HCT116 (cell line): ENCODE results near the gene STARD3NL. TPM values are rescaled to one million over a fixed set of nuclear protein-coding genes. Genes with fewer than 3 reads are reported as not detected.

Experiments used
- ATAC-seq: fragments of 200-7000 bp; cut with Tn5 transposase; 2 replicates; pipeline ENCODE4 v1.9.1; 2020; ENCODE audit warnings: mild to moderate bottlenecking, moderate library complexity
- BruUV-seq: library from RNA; stranded (reverse); fragments of 400-500 nt; replicated peaks from 2 replicates; lab custom pipeline; 2021; lab: Mats Ljungman, UMichigan
- CTCF ChIA-PET: fragments of 300-600 bp; sonication (Branson Sonifier 250); formaldehyde crosslinking; loops from one replicate; lab custom pipeline; 2021; ENCODE audit warnings: antibody characterized with exemption; lab: Charles Lee
- POLR2A ChIA-PET: fragments of 300-600, 350-600 bp; sonication (Branson Sonifier 250); formaldehyde crosslinking; loops from one replicate; lab custom pipeline; 2021; ENCODE audit warnings: antibody characterized with exemption; lab: Charles Lee
- RAD21 ChIA-PET, 2 experiments: fragments of 300-600 bp; sonication (Branson Sonifier 250); formaldehyde crosslinking; loops; one replicate each; lab custom pipeline; 2023; ENCODE audit warnings: low total read pairs in 2 of 2; ENCODE audit not compliant: uncharacterized antibody in 2 of 2, unreplicated experiment in 2 of 2, low non-redundant PET in 1 of 2; lab: Charles Lee
- DNase-seq: peaks from one replicate; pipeline ENCODE4 v3.0.0-alpha.2; 2010; ENCODE audit warnings: low read depth, low spot score
- H2AFZ ChIP-seq: fragments of 200-600 bp; shearing (Covaris generic), sonication (generic); 2 replicates; pipeline ENCODE4 v1.6.1; 2017; ENCODE audit warnings: low read depth, mixed run types, mixed read lengths, antibody characterized with exemption, low read length; ENCODE audit not compliant: poor library complexity, severe bottlenecking
- H3K27ac ChIP-seq: 2 replicates; pipeline ENCODE4 v1.5.1; 2012; ENCODE audit warnings: low read depth, low read length
- H3K27me3 ChIP-seq: fragments of 200-600 bp; sonication (generic); 2 replicates; pipeline ENCODE4 v1.6.1; 2016; ENCODE audit warnings: mixed run types, low read length, mixed read lengths; ENCODE audit not compliant: insufficient read depth
- H3K36me3 ChIP-seq, 2 experiments: fragments of 200-500 bp in 1 of 2; fragments of 200-600 bp in 1 of 2; sonication (Bioruptor generic) in 1 of 2; sonication (generic) in 1 of 2; 2 replicates each; pipeline versions ENCODE4 v1.5.1 to v1.6.1; 2014 to 2016; ENCODE audit warnings: low read length in 2 of 2, inconsistent platforms in 1 of 2, mixed read lengths in 1 of 2, mixed run types in 1 of 2; ENCODE audit not compliant: insufficient read depth in 2 of 2, control insufficient read depth in 1 of 2
- H3K4me1 ChIP-seq, 2 experiments: fragments of 200-600 bp in 1 of 2; sonication (generic) in 1 of 2; 2 replicates each; pipeline versions ENCODE4 v1.5.1 to v1.6.1; 2012 to 2017; ENCODE audit warnings: low read length in 2 of 2, inconsistent platforms in 1 of 2, mild to moderate bottlenecking in 1 of 2, mixed read lengths in 1 of 2, mixed run types in 1 of 2, moderate library complexity in 1 of 2; ENCODE audit not compliant: insufficient read depth in 2 of 2, control insufficient read depth in 1 of 2
- H3K4me2 ChIP-seq: fragments of 200-600 bp; sonication (generic); 2 replicates; pipeline ENCODE4 v1.6.1; 2017; ENCODE audit warnings: mixed run types, low read length, mixed read lengths
- H3K4me3 ChIP-seq, 2 experiments: fragments of 200-600 bp in 1 of 2; sonication (generic) in 1 of 2; replicated peaks in 1 of 2; 2 replicates each; pipeline ENCODE4 v1.5.1; 2011 to 2016; ENCODE audit warnings: low read length in 2 of 2, control low read depth in 1 of 2, low read depth in 1 of 2, mild to moderate bottlenecking in 1 of 2, mixed read lengths in 1 of 2, mixed run types in 1 of 2
- H3K79me2 ChIP-seq: fragments of 200-600 bp; sonication (generic); 2 replicates; pipeline ENCODE4 v1.6.1; 2017; ENCODE audit warnings: mild to moderate bottlenecking, mixed run types, low read length, moderate library complexity, mixed read lengths; ENCODE audit not compliant: insufficient read depth
- H3K9ac ChIP-seq: fragments of 200-600 bp; sonication (generic); 2 replicates; pipeline ENCODE4 v1.6.1; 2016; ENCODE audit warnings: low read length, mixed read lengths
- H3K9me2 ChIP-seq: fragments of 200-600 bp; sonication (generic), shearing (Covaris generic); 2 replicates; pipeline ENCODE4 v1.6.1; 2017; ENCODE audit warnings: mixed run types, mild to moderate bottlenecking, moderate library complexity; ENCODE audit not compliant: insufficient read depth
- H3K9me3 ChIP-seq, 2 experiments: fragments of 200-500 bp in 1 of 2; fragments of 200-600 bp in 1 of 2; sonication (Bioruptor generic) in 1 of 2; sonication (generic) in 1 of 2; 2 replicates each; pipeline ENCODE4 v1.6.1; 2014 to 2017; ENCODE audit warnings: low read length in 2 of 2, mixed read lengths in 2 of 2, inconsistent platforms in 1 of 2, low read depth in 1 of 2, mild to moderate bottlenecking in 1 of 2, mixed run types in 1 of 2, moderate library complexity in 1 of 2; ENCODE audit not compliant: control insufficient read depth in 1 of 2, insufficient read depth in 1 of 2
- H4K20me1 ChIP-seq: fragments of 200-600 bp; sonication (generic), shearing (Covaris generic); 2 replicates; pipeline ENCODE4 v1.6.1; 2017; ENCODE audit warnings: mixed run types, mild to moderate bottlenecking, moderate library complexity; ENCODE audit not compliant: insufficient read depth
- CBX3 ChIP-seq: IDR thresholded peaks from 2 replicates; pipeline ENCODE4 v1.6.1; 2012; ENCODE audit warnings: low read depth
- EGR1 ChIP-seq: IDR thresholded peaks from 2 replicates; pipeline ENCODE4 v1.6.1; 2012; ENCODE audit warnings: low read depth
- EZH2 ChIP-seq: fragments of 200-600 bp; sonication (generic); IDR thresholded peaks from 2 replicates; pipeline ENCODE4 v1.6.1; 2017; ENCODE audit warnings: antibody characterized with exemption, mixed run types
- EZH2phosphoT487 ChIP-seq: fragments of 200-600 bp; IDR thresholded peaks from 2 replicates; pipeline ENCODE4 v1.6.1; 2018; ENCODE audit warnings: antibody characterized with exemption, borderline replicate concordance
- MAX ChIP-seq: IDR thresholded peaks from 2 replicates; pipeline ENCODE4 v1.6.1; 2012
- POLR2A ChIP-seq: IDR thresholded peaks from 2 replicates; pipeline ENCODE4 v1.7.0; 2011; ENCODE audit warnings: borderline replicate concordance; ENCODE audit not compliant: insufficient read depth, insufficient read length; ENCODE audit errors: extremely low read depth
- POLR2AphosphoS5 ChIP-seq: IDR thresholded peaks from 2 replicates; pipeline ENCODE4 v1.6.1; 2011; ENCODE audit warnings: mild to moderate bottlenecking, low read depth, low read length, moderate library complexity
- RAD21 ChIP-seq: IDR thresholded peaks from 2 replicates; pipeline ENCODE4 v1.6.1; 2012; ENCODE audit warnings: low read depth, mild to moderate bottlenecking
- SIN3A ChIP-seq: IDR thresholded peaks from 2 replicates; pipeline ENCODE4 v1.6.1; 2012; ENCODE audit warnings: low read depth
- SP1 ChIP-seq: IDR thresholded peaks from 2 replicates; pipeline ENCODE4 v1.6.1; 2012; ENCODE audit warnings: low read depth
- SRF ChIP-seq: IDR thresholded peaks from 2 replicates; pipeline ENCODE4 v1.6.1; 2012; ENCODE audit warnings: low read depth
- YY1 ChIP-seq: IDR thresholded peaks from 2 replicates; pipeline ENCODE4 v1.6.1; 2011; ENCODE audit warnings: low read length, low read depth, moderate library complexity, mild to moderate bottlenecking; ENCODE audit not compliant: insufficient replicate concordance; ENCODE audit errors: extremely low read depth
- ZBTB33 ChIP-seq: IDR thresholded peaks from 2 replicates; pipeline ENCODE4 v1.6.1; 2011; ENCODE audit warnings: mild to moderate bottlenecking, low read length, moderate library complexity; ENCODE audit not compliant: insufficient replicate concordance; ENCODE audit errors: extremely low read depth
- ZNF274 ChIP-seq: fragments of 200-500 bp; sonication (Bioruptor generic); IDR thresholded peaks from 2 replicates; pipeline ENCODE4 v1.6.1; 2014; ENCODE audit warnings: mild to moderate bottlenecking, low read depth, low read length, inconsistent platforms
- intact Hi-C: fragments of 100-400 bp; cut with micrococcal nuclease; formaldehyde crosslinking; loops from 2 replicates; pipeline ENCODE4 v1.10.0; 2022
- total RNA-seq: library from RNA; stranded (reverse); gene quantifications from one replicate; pipeline ENCODE4 v1.2.1, GENCODE V29; 2021; ENCODE audit not compliant: unreplicated experiment
- TF ChIP-seq, protein P1 (sequence below), 3 experiments: fragments of 200-600 bp in 1 of 3; sonication (generic) in 1 of 3; IDR thresholded peaks in 2 of 3; conservative IDR thresholded peaks in 1 of 3; 2 replicates each; pipeline ENCODE4 v1.5.1; 2012 to 2017; ENCODE audit warnings: low read depth in 2 of 3, low read length in 2 of 3, antibody characterized with exemption in 1 of 3, borderline replicate concordance in 1 of 3, control low read depth in 1 of 3, mild to moderate bottlenecking in 1 of 3, mixed read lengths in 1 of 3, mixed run types in 1 of 3, moderate library complexity in 1 of 3; ENCODE audit not compliant: insufficient read depth in 1 of 3
- TF ChIP-seq, protein P2 (sequence below): IDR thresholded peaks from 2 replicates; pipeline ENCODE4 v1.6.1; 2012

Gene STARD3NL
- total RNA-seq, 1 experiment from 2014 or later, result 32.0 TPM

DNA sequence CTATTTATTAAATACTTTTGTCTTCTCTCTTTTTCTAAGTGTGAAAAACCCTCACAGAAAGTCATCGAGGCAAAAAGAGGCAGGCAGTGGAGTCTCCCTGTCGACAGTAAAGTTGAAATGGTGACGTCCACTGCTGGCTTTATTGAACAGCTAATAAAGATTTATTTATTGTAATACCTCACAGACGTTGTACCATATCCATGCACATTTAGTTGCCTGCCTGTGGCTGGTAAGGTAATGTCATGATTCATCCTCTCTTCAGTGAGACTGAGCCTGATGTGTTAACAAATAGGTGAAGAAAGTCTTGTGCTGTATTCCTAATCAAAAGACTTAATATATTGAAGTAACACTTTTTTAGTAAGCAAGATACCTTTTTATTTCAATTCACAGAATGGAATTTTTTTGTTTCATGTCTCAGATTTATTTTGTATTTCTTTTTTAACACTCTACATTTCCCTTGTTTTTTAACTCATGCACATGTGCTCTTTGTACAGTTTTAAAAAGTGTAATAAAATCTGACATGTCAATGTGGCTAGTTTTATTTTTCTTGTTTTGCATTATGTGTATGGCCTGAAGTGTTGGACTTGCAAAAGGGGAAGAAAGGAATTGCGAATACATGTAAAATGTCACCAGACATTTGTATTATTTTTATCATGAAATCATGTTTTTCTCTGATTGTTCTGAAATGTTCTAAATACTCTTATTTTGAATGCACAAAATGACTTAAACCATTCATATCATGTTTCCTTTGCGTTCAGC, 52.0 kb downstream of the STARD3NL start:
- intact Hi-C loops, result no loop called here
- Histone ChIP-seq H3K4me3 (no peak overlapping the region), H3K4me2 (no peak overlapping the region), H3K27me3 (no peaks in the 10 kb centered on the region), H3K9me3 (no peaks in the 10 kb centered on the region), H3K9ac (no peak overlapping the region), H3K9me2 (no peaks in the 10 kb centered on the region), H3K4me1 (no peaks in the 10 kb centered on the region), H3K79me2 (no peaks in the 10 kb centered on the region), H3K36me3 (peaks cover 4 to 5% of the 10 kb centered on the region in 2 experiments; a peak in 2 of 4 replicates), H2AFZ (no peak overlapping the region), H3K27ac (no peak overlapping the region), H4K20me1 (no peaks in the 10 kb centered on the region)
- POLR2A ChIA-PET, result no interaction called here
- DNase-seq (no peak), ATAC-seq (no peak)
- RAD21 ChIA-PET, result no interaction called here
- TF ChIP-seq YY1 (no peak), SIN3A (no peak), POLR2A (no peak), EZH2 (no peak), CBX3 (no peak), EGR1 (no peak), SRF (no peak), MAX (no peak), EZH2phosphoT487 (no peak), ZNF274 (no peak), SP1 (no peak), RAD21 (no peak), POLR2AphosphoS5 (no peak), ZBTB33 (no peak)
- TF ChIP-seq, protein P1, sequence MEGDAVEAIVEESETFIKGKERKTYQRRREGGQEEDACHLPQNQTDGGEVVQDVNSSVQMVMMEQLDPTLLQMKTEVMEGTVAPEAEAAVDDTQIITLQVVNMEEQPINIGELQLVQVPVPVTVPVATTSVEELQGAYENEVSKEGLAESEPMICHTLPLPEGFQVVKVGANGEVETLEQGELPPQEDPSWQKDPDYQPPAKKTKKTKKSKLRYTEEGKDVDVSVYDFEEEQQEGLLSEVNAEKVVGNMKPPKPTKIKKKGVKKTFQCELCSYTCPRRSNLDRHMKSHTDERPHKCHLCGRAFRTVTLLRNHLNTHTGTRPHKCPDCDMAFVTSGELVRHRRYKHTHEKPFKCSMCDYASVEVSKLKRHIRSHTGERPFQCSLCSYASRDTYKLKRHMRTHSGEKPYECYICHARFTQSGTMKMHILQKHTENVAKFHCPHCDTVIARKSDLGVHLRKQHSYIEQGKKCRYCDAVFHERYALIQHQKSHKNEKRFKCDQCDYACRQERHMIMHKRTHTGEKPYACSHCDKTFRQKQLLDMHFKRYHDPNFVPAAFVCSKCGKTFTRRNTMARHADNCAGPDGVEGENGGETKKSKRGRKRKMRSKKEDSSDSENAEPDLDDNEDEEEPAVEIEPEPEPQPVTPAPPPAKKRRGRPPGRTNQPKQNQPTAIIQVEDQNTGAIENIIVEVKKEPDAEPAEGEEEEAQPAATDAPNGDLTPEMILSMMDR (IDR thresholded peaks at IDR 0.05 in 2 of 3, conservative IDR thresholded peaks at IDR 0.05 in 1 of 3; ENCODE audit: borderline replicate concordance in 1 of 3, insufficient read depth in 1 of 3, low read depth in 2 of 3, low read length in 2 of 3), result no peak
- TF ChIP-seq, protein P2, sequence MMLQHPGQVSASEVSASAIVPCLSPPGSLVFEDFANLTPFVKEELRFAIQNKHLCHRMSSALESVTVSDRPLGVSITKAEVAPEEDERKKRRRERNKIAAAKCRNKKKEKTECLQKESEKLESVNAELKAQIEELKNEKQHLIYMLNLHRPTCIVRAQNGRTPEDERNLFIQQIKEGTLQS, result no peak
- CTCF ChIA-PET, result interaction anchor here (1.1 kb wide), 1 partner anchor 106 kb away, joined by 3 read pairs; no protein-coding TSS in a partner anchor
- BruUV-seq, result no TSS peak
